ENCODE measurements around the gene SHKBP1. TPM values are rescaled to one million over a fixed set of nuclear protein-coding genes. Genes with fewer than 3 reads are reported as not detected.
A peak's percentile ranks its signal among the peaks of the same experiment; 100 is the strongest.
"Not testable (repeated sequence)": the region's sequence is repeated elsewhere in the genome, so short reads cannot be mapped to it uniquely, and the experiment has no call there.

SHKBP1 gene
- total and polyA plus RNA-seq, 2 donors from 2014 or later: 69.6 to 91.3 TPM

DNA sequence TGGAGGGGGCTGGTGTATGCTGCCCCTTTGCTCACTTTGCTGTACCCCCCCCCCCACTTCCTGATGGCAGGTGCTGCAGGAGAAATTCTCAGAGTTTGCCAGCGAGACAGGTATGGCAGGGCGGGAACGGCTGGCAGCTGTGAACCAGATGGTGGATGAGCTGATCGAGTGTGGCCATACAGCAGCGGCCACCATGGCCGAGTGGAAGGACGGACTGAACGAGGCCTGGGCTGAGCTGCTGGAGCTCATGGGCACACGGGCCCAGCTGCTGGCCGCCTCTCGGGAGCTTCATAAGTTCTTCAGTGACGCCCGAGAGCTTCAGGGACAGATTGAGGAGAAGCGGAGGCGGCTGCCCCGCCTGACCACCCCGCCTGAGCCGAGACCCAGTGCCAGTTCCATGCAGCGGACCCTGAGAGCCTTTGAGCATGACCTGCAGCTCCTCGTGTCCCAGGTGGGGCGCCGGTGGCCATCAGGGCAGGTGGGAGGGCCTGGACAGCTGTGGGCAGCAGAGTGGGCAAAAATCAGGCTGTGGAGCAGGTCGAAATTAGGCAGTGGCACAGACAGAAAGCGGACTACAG, 19.6 kb upstream of the SHKBP1 start:
- peaks cover 10% of the 10 kb centered on the region for H3K27me3 ChIP-seq (ENCODE audit: control insufficient read depth, insufficient read depth, low read length)
- DNase-seq: peak in 1 of 5 donors; percentile 51
- intact Hi-C loops (cut with DNase I): no loop called here

DNA sequence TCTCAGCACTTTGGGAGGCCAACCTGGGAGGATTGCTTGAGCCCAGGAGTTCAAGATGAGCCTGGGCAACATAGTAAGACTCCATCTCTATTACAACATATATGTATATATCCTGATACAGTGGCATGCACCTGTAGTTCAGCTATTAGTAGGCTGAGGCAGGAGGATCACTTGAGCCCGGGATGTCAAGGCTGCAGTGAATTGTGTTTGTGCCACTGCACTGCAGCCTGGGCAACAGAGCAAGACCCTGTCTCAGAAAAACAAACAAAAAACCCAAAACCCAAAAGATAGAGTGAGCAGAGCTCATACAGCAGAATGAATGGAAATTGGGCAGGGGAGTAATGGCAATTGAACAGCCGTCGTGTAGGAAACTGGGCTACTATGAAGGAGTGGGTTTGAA, 17.3 kb upstream of the SHKBP1 start:
- Histone ChIP-seq H3K9ac (ENCODE audit: low read length in 3 of 3) (no peak overlapping the region), H3K27ac (ENCODE audit: low read depth in 2 of 2, low read length in 2 of 2) (no peak overlapping the region), H3K9me3 (ENCODE audit: control insufficient read depth in 2 of 3, insufficient read depth in 1 of 3, low read length in 3 of 3) (no peaks in the 10 kb centered on the region), H3K4me3 (ENCODE audit: low read length in 3 of 3) (no peak overlapping the region), H3K27me3 (ENCODE audit: control insufficient read depth, insufficient read depth, low read length) (peaks cover 4% of the 10 kb centered on the region), H3K4me1 (ENCODE audit: control insufficient read depth in 2 of 3, insufficient read depth in 2 of 3, low read depth in 1 of 3, low read length in 3 of 3) (no peaks in the 10 kb centered on the region), H3K36me3 (ENCODE audit: control insufficient read depth in 2 of 3, insufficient read depth in 3 of 3, low read length in 3 of 3) (no peaks in the 10 kb centered on the region)
- intact Hi-C loops (cut with DNase I): no loop called here
- TF ChIP-seq, protein P1, sequence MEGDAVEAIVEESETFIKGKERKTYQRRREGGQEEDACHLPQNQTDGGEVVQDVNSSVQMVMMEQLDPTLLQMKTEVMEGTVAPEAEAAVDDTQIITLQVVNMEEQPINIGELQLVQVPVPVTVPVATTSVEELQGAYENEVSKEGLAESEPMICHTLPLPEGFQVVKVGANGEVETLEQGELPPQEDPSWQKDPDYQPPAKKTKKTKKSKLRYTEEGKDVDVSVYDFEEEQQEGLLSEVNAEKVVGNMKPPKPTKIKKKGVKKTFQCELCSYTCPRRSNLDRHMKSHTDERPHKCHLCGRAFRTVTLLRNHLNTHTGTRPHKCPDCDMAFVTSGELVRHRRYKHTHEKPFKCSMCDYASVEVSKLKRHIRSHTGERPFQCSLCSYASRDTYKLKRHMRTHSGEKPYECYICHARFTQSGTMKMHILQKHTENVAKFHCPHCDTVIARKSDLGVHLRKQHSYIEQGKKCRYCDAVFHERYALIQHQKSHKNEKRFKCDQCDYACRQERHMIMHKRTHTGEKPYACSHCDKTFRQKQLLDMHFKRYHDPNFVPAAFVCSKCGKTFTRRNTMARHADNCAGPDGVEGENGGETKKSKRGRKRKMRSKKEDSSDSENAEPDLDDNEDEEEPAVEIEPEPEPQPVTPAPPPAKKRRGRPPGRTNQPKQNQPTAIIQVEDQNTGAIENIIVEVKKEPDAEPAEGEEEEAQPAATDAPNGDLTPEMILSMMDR (IDR thresholded peaks at IDR 0.05; ENCODE audit: borderline replicate concordance, extremely low read depth, insufficient read depth): no peak
- peak in 1 of 5 donors; percentile 2 for DNase-seq
- no peak for FAIRE-seq

More for the DNA sequence above, 19.6 kb upstream of the SHKBP1 start:
- TF ChIP-seq, protein P1 (IDR thresholded peaks at IDR 0.05; ENCODE audit: borderline replicate concordance, extremely low read depth, insufficient read depth): no peak
- H3K4me3 ChIP-seq (ENCODE audit: low read length in 3 of 3): no peak overlapping the region
- H3K27ac ChIP-seq (ENCODE audit: low read depth in 2 of 2, low read length in 2 of 2): no peak overlapping the region
- no peak overlapping the region for H3K9ac ChIP-seq (ENCODE audit: low read length in 3 of 3)
- no peak for FAIRE-seq
- H3K9me3 ChIP-seq (ENCODE audit: control insufficient read depth in 2 of 3, insufficient read depth in 1 of 3, low read length in 3 of 3): no peaks in the 10 kb centered on the region
- no peaks in the 10 kb centered on the region for H3K4me1 ChIP-seq (ENCODE audit: control insufficient read depth in 2 of 3, insufficient read depth in 2 of 3, low read depth in 1 of 3, low read length in 3 of 3)
- no peaks in the 10 kb centered on the region for H3K36me3 ChIP-seq (ENCODE audit: control insufficient read depth in 2 of 3, insufficient read depth in 3 of 3, low read length in 3 of 3)

DNA sequence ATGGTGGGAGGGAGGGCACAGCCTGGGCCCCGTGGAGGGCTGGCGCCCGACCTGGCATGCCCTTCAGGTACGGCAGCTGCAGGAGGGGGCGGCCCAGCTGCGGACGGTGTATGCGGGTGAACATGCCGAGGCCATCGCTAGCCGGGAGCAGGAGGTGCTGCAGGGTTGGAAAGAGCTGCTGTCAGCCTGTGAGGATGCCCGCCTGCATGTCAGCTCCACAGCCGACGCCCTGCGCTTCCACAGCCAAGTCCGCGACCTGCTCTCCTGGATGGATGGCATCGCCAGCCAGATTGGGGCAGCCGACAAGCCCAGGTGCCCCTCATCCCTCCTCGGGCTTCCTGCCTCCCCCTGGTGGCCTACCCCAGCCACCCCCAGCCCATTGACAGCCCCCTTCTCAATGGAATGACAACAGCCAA, 16.6 kb upstream of the SHKBP1 start:
- Histone ChIP-seq H3K27ac (ENCODE audit: low read depth in 2 of 2, low read length in 2 of 2) (no peak overlapping the region), H3K9me3 (ENCODE audit: control insufficient read depth in 2 of 3, insufficient read depth in 1 of 3, low read length in 3 of 3) (no peaks in the 10 kb centered on the region), H3K4me1 (ENCODE audit: control insufficient read depth in 2 of 3, insufficient read depth in 2 of 3, low read depth in 1 of 3, low read length in 3 of 3) (no peaks in the 10 kb centered on the region), H3K4me3 (ENCODE audit: low read length in 3 of 3) (no peak overlapping the region), H3K27me3 (ENCODE audit: control insufficient read depth, insufficient read depth, low read length) (no peaks in the 10 kb centered on the region), H3K9ac (ENCODE audit: low read length in 3 of 3) (no peak overlapping the region), H3K36me3 (ENCODE audit: control insufficient read depth in 2 of 3, insufficient read depth in 3 of 3, low read length in 3 of 3) (no peaks in the 10 kb centered on the region)
- FAIRE-seq: no peak
- intact Hi-C loops (cut with DNase I): no loop called here
- DNase-seq: peak in 1 of 5 donors; percentile 61
- TF ChIP-seq, protein P1 (IDR thresholded peaks at IDR 0.05; ENCODE audit: borderline replicate concordance, extremely low read depth, insufficient read depth): no peak

DNA sequence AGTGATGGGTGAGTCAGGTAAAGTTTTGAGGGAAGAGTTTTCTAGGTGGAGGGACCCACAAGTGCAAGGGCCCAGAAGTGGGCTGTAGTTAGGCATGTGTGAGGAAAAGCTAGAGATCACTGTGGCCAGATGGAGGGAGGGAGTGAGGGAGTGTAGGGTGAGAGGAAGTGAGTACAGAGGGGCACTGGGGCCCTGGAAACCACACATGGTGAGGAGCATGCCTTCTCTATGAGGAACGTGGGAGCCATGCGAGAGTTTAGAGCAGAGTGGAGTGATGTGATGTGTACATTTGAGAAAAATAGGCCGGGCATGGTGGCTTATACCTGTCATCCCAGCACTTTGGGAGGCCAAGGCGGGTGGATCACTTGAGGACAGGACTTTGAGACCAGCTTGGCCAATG, 14.7 kb upstream of the SHKBP1 start:
- intact Hi-C loops (cut with DNase I): no loop called here
- DNase-seq (peak in 1 of 5 donors; percentile 4), FAIRE-seq (no peak)
- Histone ChIP-seq H3K27ac (ENCODE audit: low read depth in 2 of 2, low read length in 2 of 2) (no peak overlapping the region), H3K9me3 (ENCODE audit: control insufficient read depth in 2 of 3, insufficient read depth in 1 of 3, low read length in 3 of 3) (no peaks in the 10 kb centered on the region), H3K4me3 (ENCODE audit: low read length in 3 of 3) (no peak overlapping the region), H3K9ac (ENCODE audit: low read length in 3 of 3) (no peak overlapping the region), H3K27me3 (ENCODE audit: control insufficient read depth, insufficient read depth, low read length) (peaks cover 4% of the 10 kb centered on the region), H3K4me1 (ENCODE audit: control insufficient read depth in 2 of 3, insufficient read depth in 2 of 3, low read depth in 1 of 3, low read length in 3 of 3) (no peaks in the 10 kb centered on the region), H3K36me3 (ENCODE audit: control insufficient read depth in 2 of 3, insufficient read depth in 3 of 3, low read length in 3 of 3) (no peaks in the 10 kb centered on the region)
- TF ChIP-seq, protein P1 (IDR thresholded peaks at IDR 0.05; ENCODE audit: borderline replicate concordance, extremely low read depth, insufficient read depth): no peak

DNA sequence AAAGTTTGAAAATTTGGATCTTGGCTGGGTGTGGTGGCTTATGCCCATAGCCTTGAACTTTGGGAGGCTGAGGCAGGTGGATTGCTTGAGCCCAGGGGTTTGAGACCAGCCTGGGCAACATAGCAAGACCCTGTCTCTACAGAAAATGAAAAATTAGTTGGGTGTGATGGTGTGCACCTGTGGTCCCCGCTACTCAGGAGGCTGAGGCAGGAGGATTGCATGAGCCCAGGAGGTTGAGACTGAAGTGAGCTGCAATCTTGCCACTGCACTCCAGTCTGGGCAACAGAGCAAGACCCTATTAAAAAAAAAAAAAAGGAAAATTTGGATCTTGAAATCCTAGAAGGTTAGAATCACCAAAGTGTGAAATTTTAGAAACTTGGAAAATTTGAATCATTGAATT, 12.1 kb upstream of the SHKBP1 start:
- H3K27me3 ChIP-seq (ENCODE audit: control insufficient read depth, insufficient read depth, low read length): peaks cover 14% of the 10 kb centered on the region

More for the DNA sequence above, 12.1 kb upstream of the SHKBP1 start:
- intact Hi-C loops (cut with DNase I); H3K4me3 ChIP-seq (ENCODE audit: low read length in 3 of 3); H3K27ac ChIP-seq (ENCODE audit: low read depth in 2 of 2, low read length in 2 of 2); H3K9ac ChIP-seq (ENCODE audit: low read length in 3 of 3); H3K9me3 ChIP-seq (ENCODE audit: control insufficient read depth in 2 of 3, insufficient read depth in 1 of 3, low read length in 3 of 3); H3K4me1 ChIP-seq (ENCODE audit: control insufficient read depth in 2 of 3, insufficient read depth in 2 of 3, low read depth in 1 of 3, low read length in 3 of 3); FAIRE-seq; H3K36me3 ChIP-seq (ENCODE audit: control insufficient read depth in 2 of 3, insufficient read depth in 3 of 3, low read length in 3 of 3): not testable (repeated sequence)
- DNase-seq: peak in 1 of 5 donors; percentile 2

Measured in kidney (tissue), 14 donors.